ENCODE measurements around the gene CD99L2.

- no peak for TF ChIP-seq CTCF (IDR thresholded peaks at IDR 0.05)
- TF ChIP-seq EP300 (IDR thresholded peaks at IDR 0.05; ENCODE audit: low read depth): no peak
- TF ChIP-seq POLR2AphosphoS5 (IDR thresholded peaks at IDR 0.05): no peak
Observed at GRCh38 chrX:150806827-150807226, 91.6 kb downstream of the CD99L2 start.
